ENCODE data around the gene ATRNL1. TPM values are rescaled to one million over a fixed set of nuclear protein-coding genes. Genes with fewer than 3 reads are reported as not detected.
"Not testable (repeated sequence)": the region's sequence is repeated elsewhere in the genome, so short reads cannot be mapped to it uniquely, and the experiment has no call there.

The ATRNL1 gene
- polyA plus RNA-seq, 1 donor from 2014 or later, result 47.8 TPM

DNA sequence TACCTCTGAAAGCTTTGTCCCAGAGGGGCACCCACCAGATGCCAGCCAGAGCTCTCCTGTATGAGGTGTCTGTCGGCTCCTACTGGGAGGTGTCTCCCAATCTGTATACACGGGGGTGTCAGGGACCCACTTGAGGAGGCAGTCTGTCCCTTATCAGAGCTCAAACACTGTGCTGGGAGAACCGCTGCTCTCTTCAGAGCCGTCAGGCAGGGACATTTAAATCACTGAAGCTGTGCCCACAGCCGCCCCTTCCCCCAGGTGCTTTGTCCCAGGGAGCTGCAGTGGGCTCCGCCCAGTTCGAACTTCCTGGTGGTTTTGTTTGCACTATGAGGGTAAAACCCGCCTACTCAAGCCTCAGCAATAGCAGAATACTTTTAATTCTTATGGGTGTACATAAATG is 665.3 kb downstream of the ATRNL1 start:
- H4K20me1 ChIP-seq (ENCODE audit: insufficient read depth); H3F3A ChIP-seq (ENCODE audit: insufficient read depth, low read length, poor library complexity, severe bottlenecking); H3K9me3 ChIP-seq (ENCODE audit: low read length); H3K27ac ChIP-seq (ENCODE audit: low read length); H3K4me2 ChIP-seq (ENCODE audit: low read length); H3K27me3 ChIP-seq (ENCODE audit: insufficient read depth, low read depth, low read length); H3K9ac ChIP-seq (ENCODE audit: low read length); H2AFZ ChIP-seq (ENCODE audit: low read depth, low read length); H3K4me3 ChIP-seq (ENCODE audit: low read length); H3K36me3 ChIP-seq (ENCODE audit: insufficient read depth, low read length); H3K9me2 ChIP-seq (ENCODE audit: insufficient read depth, low read length); H3K79me2 ChIP-seq (replicated peaks; ENCODE audit: insufficient read depth, low read length): not testable (repeated sequence)

DNA sequence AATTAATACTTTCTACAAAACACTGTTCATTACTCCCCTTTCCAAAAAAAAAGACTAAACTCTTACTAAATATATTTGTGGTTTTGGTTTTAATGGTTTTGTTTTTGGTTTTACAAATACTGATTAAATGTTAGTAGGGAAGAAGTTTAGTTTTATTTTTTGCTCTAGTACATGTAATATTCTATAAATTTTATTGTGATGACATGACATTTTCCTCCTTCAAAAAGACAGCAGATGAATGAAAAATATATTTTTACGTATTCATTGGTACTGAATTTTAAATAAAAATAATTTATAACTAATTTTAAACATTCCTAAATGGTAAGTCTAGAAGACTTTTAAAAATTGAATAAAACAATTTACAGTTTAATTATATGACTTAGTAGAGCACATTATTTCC is 667.0 kb downstream of the ATRNL1 start:
- Histone ChIP-seq H3K79me2 (replicated peaks; ENCODE audit: insufficient read depth, low read length) (no peaks in the 10 kb centered on the region), H3K4me3 (ENCODE audit: low read length) (no peak overlapping the region), H3K4me2 (ENCODE audit: low read length) (no peak overlapping the region), H3K27ac (ENCODE audit: low read length) (no peak overlapping the region), H3K9me3 (ENCODE audit: low read length) (no peaks in the 10 kb centered on the region), H3F3A (ENCODE audit: insufficient read depth, low read length, poor library complexity, severe bottlenecking) (no peaks in the 10 kb centered on the region), H2AFZ (ENCODE audit: low read depth, low read length) (no peak overlapping the region), H4K20me1 (ENCODE audit: insufficient read depth) (no peaks in the 10 kb centered on the region), H3K27me3 (ENCODE audit: insufficient read depth, low read depth, low read length) (no peaks in the 10 kb centered on the region), H3K9ac (ENCODE audit: low read length) (no peak overlapping the region), H3K9me2 (ENCODE audit: insufficient read depth, low read length) (no peaks in the 10 kb centered on the region), H3K36me3 (ENCODE audit: insufficient read depth, low read length) (no peaks in the 10 kb centered on the region)
- TF ChIP-seq MXI1 (conservative IDR thresholded peaks at IDR 0.05; ENCODE audit: poor library complexity, severe bottlenecking), result no peak
- no peak for TF ChIP-seq EZH2 (IDR thresholded peaks at IDR 0.05; ENCODE audit: borderline replicate concordance, insufficient read depth, low read length, poor library complexity, severe bottlenecking)
- TF ChIP-seq EP300 (conservative IDR thresholded peaks at IDR 0.05; ENCODE audit: poor library complexity, severe bottlenecking), result no peak
- TF ChIP-seq, protein P1, sequence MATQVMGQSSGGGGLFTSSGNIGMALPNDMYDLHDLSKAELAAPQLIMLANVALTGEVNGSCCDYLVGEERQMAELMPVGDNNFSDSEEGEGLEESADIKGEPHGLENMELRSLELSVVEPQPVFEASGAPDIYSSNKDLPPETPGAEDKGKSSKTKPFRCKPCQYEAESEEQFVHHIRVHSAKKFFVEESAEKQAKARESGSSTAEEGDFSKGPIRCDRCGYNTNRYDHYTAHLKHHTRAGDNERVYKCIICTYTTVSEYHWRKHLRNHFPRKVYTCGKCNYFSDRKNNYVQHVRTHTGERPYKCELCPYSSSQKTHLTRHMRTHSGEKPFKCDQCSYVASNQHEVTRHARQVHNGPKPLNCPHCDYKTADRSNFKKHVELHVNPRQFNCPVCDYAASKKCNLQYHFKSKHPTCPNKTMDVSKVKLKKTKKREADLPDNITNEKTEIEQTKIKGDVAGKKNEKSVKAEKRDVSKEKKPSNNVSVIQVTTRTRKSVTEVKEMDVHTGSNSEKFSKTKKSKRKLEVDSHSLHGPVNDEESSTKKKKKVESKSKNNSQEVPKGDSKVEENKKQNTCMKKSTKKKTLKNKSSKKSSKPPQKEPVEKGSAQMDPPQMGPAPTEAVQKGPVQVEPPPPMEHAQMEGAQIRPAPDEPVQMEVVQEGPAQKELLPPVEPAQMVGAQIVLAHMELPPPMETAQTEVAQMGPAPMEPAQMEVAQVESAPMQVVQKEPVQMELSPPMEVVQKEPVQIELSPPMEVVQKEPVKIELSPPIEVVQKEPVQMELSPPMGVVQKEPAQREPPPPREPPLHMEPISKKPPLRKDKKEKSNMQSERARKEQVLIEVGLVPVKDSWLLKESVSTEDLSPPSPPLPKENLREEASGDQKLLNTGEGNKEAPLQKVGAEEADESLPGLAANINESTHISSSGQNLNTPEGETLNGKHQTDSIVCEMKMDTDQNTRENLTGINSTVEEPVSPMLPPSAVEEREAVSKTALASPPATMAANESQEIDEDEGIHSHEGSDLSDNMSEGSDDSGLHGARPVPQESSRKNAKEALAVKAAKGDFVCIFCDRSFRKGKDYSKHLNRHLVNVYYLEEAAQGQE (IDR thresholded peaks at IDR 0.05; ENCODE audit: borderline replicate concordance), result no peak
- TF ChIP-seq, protein P2, sequence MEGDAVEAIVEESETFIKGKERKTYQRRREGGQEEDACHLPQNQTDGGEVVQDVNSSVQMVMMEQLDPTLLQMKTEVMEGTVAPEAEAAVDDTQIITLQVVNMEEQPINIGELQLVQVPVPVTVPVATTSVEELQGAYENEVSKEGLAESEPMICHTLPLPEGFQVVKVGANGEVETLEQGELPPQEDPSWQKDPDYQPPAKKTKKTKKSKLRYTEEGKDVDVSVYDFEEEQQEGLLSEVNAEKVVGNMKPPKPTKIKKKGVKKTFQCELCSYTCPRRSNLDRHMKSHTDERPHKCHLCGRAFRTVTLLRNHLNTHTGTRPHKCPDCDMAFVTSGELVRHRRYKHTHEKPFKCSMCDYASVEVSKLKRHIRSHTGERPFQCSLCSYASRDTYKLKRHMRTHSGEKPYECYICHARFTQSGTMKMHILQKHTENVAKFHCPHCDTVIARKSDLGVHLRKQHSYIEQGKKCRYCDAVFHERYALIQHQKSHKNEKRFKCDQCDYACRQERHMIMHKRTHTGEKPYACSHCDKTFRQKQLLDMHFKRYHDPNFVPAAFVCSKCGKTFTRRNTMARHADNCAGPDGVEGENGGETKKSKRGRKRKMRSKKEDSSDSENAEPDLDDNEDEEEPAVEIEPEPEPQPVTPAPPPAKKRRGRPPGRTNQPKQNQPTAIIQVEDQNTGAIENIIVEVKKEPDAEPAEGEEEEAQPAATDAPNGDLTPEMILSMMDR (IDR thresholded peaks at IDR 0.05; ENCODE audit: poor library complexity, severe bottlenecking), result no peak
- TF ChIP-seq TAF1 (IDR thresholded peaks at IDR 0.05; ENCODE audit: low read depth), result no peak
- no peak for TF ChIP-seq RAD21 (conservative IDR thresholded peaks at IDR 0.05)
- TF ChIP-seq SMC3 (conservative IDR thresholded peaks at IDR 0.05; ENCODE audit: poor library complexity), result no peak
- TF ChIP-seq POLR2AphosphoS5 (IDR thresholded peaks at IDR 0.05), result no peak

DNA sequence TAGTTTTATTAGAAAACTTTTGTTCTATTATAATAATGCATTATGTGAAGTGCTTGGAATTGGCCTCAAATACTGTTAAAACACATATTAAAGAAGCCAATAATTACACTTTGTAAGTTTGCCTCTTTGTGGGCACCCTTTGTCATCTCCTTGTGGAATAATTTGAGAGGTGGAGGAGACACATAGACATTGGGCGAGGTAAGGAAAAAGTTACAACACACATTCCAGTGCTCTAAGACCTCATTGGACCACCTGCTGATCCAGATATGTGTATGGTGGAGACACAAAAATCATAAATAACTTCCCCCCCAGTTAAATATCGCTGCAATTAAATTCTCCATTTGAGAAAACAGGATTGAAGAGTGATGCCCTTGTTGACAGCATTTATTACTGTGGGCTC is 668.0 kb downstream of the ATRNL1 start:
- H3F3A ChIP-seq (ENCODE audit: insufficient read depth, low read length, poor library complexity, severe bottlenecking), result no peaks in the 10 kb centered on the region
- no peak overlapping the region for H2AFZ ChIP-seq (ENCODE audit: low read depth, low read length)
- H3K36me3 ChIP-seq (ENCODE audit: insufficient read depth, low read length), result no peaks in the 10 kb centered on the region
- H3K9me2 ChIP-seq (ENCODE audit: insufficient read depth, low read length), result no peaks in the 10 kb centered on the region
- H3K9me3 ChIP-seq (ENCODE audit: low read length), result no peaks in the 10 kb centered on the region
- no peak overlapping the region for H3K4me2 ChIP-seq (ENCODE audit: low read length)
- H3K79me2 ChIP-seq (replicated peaks; ENCODE audit: insufficient read depth, low read length), result no peaks in the 10 kb centered on the region
- no peaks in the 10 kb centered on the region for H4K20me1 ChIP-seq (ENCODE audit: insufficient read depth)
- H3K4me3 ChIP-seq (ENCODE audit: low read length), result no peak overlapping the region
- no peaks in the 10 kb centered on the region for H3K27me3 ChIP-seq (ENCODE audit: insufficient read depth, low read depth, low read length)
- no peak overlapping the region for H3K9ac ChIP-seq (ENCODE audit: low read length)
- no peak for TF ChIP-seq EZH2 (IDR thresholded peaks at IDR 0.05; ENCODE audit: borderline replicate concordance, insufficient read depth, low read length, poor library complexity, severe bottlenecking)
- no peak for TF ChIP-seq RAD21 (conservative IDR thresholded peaks at IDR 0.05)
- TF ChIP-seq EP300 (conservative IDR thresholded peaks at IDR 0.05; ENCODE audit: poor library complexity, severe bottlenecking), result no peak
- no peak for TF ChIP-seq MXI1 (conservative IDR thresholded peaks at IDR 0.05; ENCODE audit: poor library complexity, severe bottlenecking)
- H3K27ac ChIP-seq (ENCODE audit: low read length), result no peak overlapping the region
